ENCODE data around the gene XKRX.
A peak's percentile ranks its signal among the peaks of the same experiment; 100 is the strongest.

Gene XKRX

DNA sequence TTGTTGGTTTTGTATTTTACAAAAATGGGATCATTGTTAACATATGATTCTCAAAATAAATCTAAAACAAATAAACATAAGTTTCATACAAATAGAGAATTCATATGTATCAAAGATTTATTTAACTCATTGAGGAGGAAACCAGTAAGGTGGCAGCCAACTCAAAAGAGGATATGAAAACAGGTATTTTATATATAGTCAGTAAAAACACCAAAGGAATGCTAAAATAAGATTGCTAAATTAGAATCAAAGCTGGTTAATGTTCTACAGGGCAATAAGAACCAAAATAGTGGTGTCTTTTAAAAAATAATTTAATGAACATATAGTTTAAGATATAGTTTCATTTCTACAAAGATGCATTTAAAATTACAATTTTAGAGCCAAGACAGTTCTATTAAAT lies 23.1 kb downstream of the XKRX start:
- H3K4me3 ChIP-seq (ENCODE audit: severe bottlenecking) = no peak overlapping the region
- H3K9me3 ChIP-seq (ENCODE audit: severe bottlenecking) = no peaks in the 10 kb centered on the region
- ATAC-seq (ENCODE audit: low read depth) = no peak
- H3K4me1 ChIP-seq (ENCODE audit: insufficient read depth, poor library complexity, severe bottlenecking) = no peaks in the 10 kb centered on the region
- H3K27ac ChIP-seq (ENCODE audit: poor library complexity, severe bottlenecking) = no peak overlapping the region
- H3K36me3 ChIP-seq (ENCODE audit: low read depth) = no peaks in the 10 kb centered on the region
- no peak for TF ChIP-seq CTCF (IDR thresholded peaks at IDR 0.05; ENCODE audit: poor library complexity, severe bottlenecking)
- H3K27me3 ChIP-seq (ENCODE audit: insufficient read depth, poor library complexity, severe bottlenecking) = no peaks in the 10 kb centered on the region
- DNase-seq (ENCODE audit: low spot score) = no peak

GRCh38 chrX:100904433-100904832 lies 24.3 kb downstream of the XKRX start:
- DNase-seq (ENCODE audit: low spot score) (no peak), ATAC-seq (ENCODE audit: low read depth) (no peak)
- H3K27me3 ChIP-seq (ENCODE audit: insufficient read depth, poor library complexity, severe bottlenecking) = no peaks in the 10 kb centered on the region
- no peak overlapping the region for H3K27ac ChIP-seq (ENCODE audit: poor library complexity, severe bottlenecking)
- no peaks in the 10 kb centered on the region for H3K36me3 ChIP-seq (ENCODE audit: low read depth)
- no peak overlapping the region for H3K4me3 ChIP-seq (ENCODE audit: severe bottlenecking)
- no peak for TF ChIP-seq CTCF (IDR thresholded peaks at IDR 0.05; ENCODE audit: poor library complexity, severe bottlenecking)
- H3K4me1 ChIP-seq (ENCODE audit: insufficient read depth, poor library complexity, severe bottlenecking) = no peaks in the 10 kb centered on the region
- H3K9me3 ChIP-seq (ENCODE audit: severe bottlenecking) = no peaks in the 10 kb centered on the region

GRCh38 chrX:100895365-100896075 lies 33.2 kb downstream of the XKRX start:
- Histone ChIP-seq H3K9me3 (ENCODE audit: severe bottlenecking) (no peaks in the 10 kb centered on the region), H3K4me1 (ENCODE audit: insufficient read depth, poor library complexity, severe bottlenecking) (peaks cover 7% of the 10 kb centered on the region), H3K27me3 (ENCODE audit: insufficient read depth, poor library complexity, severe bottlenecking) (no peaks in the 10 kb centered on the region), H3K4me3 (ENCODE audit: severe bottlenecking) (no peak overlapping the region), H3K36me3 (ENCODE audit: low read depth) (no peaks in the 10 kb centered on the region), H3K27ac (ENCODE audit: poor library complexity, severe bottlenecking) (no peak overlapping the region)
- TF ChIP-seq CTCF (IDR thresholded peaks at IDR 0.05; ENCODE audit: poor library complexity, severe bottlenecking) = peak; percentile 57
- ATAC-seq (ENCODE audit: low read depth) (peak; percentile 94), DNase-seq (ENCODE audit: low spot score) (no peak)

- Histone ChIP-seq H3K9me3 (ENCODE audit: severe bottlenecking) (no peaks in the 10 kb centered on the region), H3K36me3 (ENCODE audit: low read depth) (no peaks in the 10 kb centered on the region), H3K27ac (ENCODE audit: poor library complexity, severe bottlenecking) (no peak overlapping the region), H3K4me3 (ENCODE audit: severe bottlenecking) (no peak overlapping the region), H3K4me1 (ENCODE audit: insufficient read depth, poor library complexity, severe bottlenecking) (no peaks in the 10 kb centered on the region), H3K27me3 (ENCODE audit: insufficient read depth, poor library complexity, severe bottlenecking) (no peaks in the 10 kb centered on the region)
- no peak for DNase-seq (ENCODE audit: low spot score)
- no peak for ATAC-seq (ENCODE audit: low read depth)
- TF ChIP-seq CTCF (IDR thresholded peaks at IDR 0.05; ENCODE audit: poor library complexity, severe bottlenecking) = no peak
Measured at GRCh38 chrX:100883654-100884053, 45.1 kb downstream of the XKRX start.

GRCh38 chrX:100880368-100880767 lies 48.3 kb downstream of the XKRX start:
- H3K9me3 ChIP-seq (ENCODE audit: severe bottlenecking) = no peaks in the 10 kb centered on the region
- no peaks in the 10 kb centered on the region for H3K4me1 ChIP-seq (ENCODE audit: insufficient read depth, poor library complexity, severe bottlenecking)
- no peak for DNase-seq (ENCODE audit: low spot score)
- no peak for ATAC-seq (ENCODE audit: low read depth)
- TF ChIP-seq CTCF (IDR thresholded peaks at IDR 0.05; ENCODE audit: poor library complexity, severe bottlenecking) = no peak
- no peak overlapping the region for H3K4me3 ChIP-seq (ENCODE audit: severe bottlenecking)
- no peaks in the 10 kb centered on the region for H3K36me3 ChIP-seq (ENCODE audit: low read depth)
- H3K27ac ChIP-seq (ENCODE audit: poor library complexity, severe bottlenecking) = no peak overlapping the region
- no peaks in the 10 kb centered on the region for H3K27me3 ChIP-seq (ENCODE audit: insufficient read depth, poor library complexity, severe bottlenecking)

Data from RWPE2 (cell line).